CD1c-positive myeloid dendritic cell (primary cell): Measurements from ENCODE around the gene ARHGEF33.
A peak's percentile ranks its signal among the peaks of the same experiment; 100 is the strongest.
"Not testable (repeated sequence)": the region's sequence is repeated elsewhere in the genome, so short reads cannot be mapped to it uniquely, and the experiment has no call there.

Source experiments
- DNase-seq: peaks from one replicate; pipeline ENCODE4 v3.0.0-alpha.2; 2016; ENCODE audit errors: extremely low spot score

The ARHGEF33 gene

GRCh38 chr2:38909872-38910271 is 20.2 kb downstream of the ARHGEF33 start:
- DNase-seq, result no peak

- DNase-seq, result no peak
These were observed 21.5 kb downstream of the ARHGEF33 start for GRCh38 chr2:38911191-38911590.

GRCh38 chr2:38912619-38913018 is 22.9 kb downstream of the ARHGEF33 start:
- no peak for DNase-seq

GRCh38 chr2:38922389-38922788 is 32.7 kb downstream of the ARHGEF33 start:
- no peak for DNase-seq

- no peak for DNase-seq
These were observed 33.2 kb downstream of the ARHGEF33 start for GRCh38 chr2:38922902-38923301.

GRCh38 chr2:38925982-38926381 is 36.3 kb downstream of the ARHGEF33 start:
- DNase-seq, result no peak

GRCh38 chr2:38930600-38930999 is 40.9 kb downstream of the ARHGEF33 start:
- no peak for DNase-seq

GRCh38 chr2:38932586-38932985 is 42.9 kb downstream of the ARHGEF33 start:
- no peak for DNase-seq

- DNase-seq, result no peak
These were observed 44.0 kb downstream of the ARHGEF33 start for GRCh38 chr2:38933653-38934052.

- no peak for DNase-seq
These were observed 45.1 kb downstream of the ARHGEF33 start for GRCh38 chr2:38934742-38935141.

- DNase-seq, result no peak
These were observed 46.0 kb downstream of the ARHGEF33 start for GRCh38 chr2:38935568-38936172.

- not testable (repeated sequence) for DNase-seq
These were observed 46.8 kb downstream of the ARHGEF33 start for GRCh38 chr2:38936516-38936915.

GRCh38 chr2:38937548-38937947 is 47.9 kb downstream of the ARHGEF33 start:
- no peak for DNase-seq

- no peak for DNase-seq
These were observed 51.1 kb downstream of the ARHGEF33 start for GRCh38 chr2:38940746-38941145.

GRCh38 chr2:38943784-38944183 is 54.1 kb downstream of the ARHGEF33 start:
- DNase-seq, result no peak

GRCh38 chr2:38945372-38945771 is 55.7 kb downstream of the ARHGEF33 start:
- DNase-seq, result no peak

GRCh38 chr2:38945911-38946310 is 56.2 kb downstream of the ARHGEF33 start:
- peak; percentile 13 for DNase-seq

GRCh38 chr2:38947241-38948239 is 57.9 kb downstream of the ARHGEF33 start:
- peak; percentile 69 for DNase-seq

GRCh38 chr2:38948387-38948882 is 58.8 kb downstream of the ARHGEF33 start:
- no peak for DNase-seq

- DNase-seq, result no peak
These were observed 59.3 kb downstream of the ARHGEF33 start for GRCh38 chr2:38948995-38949394.

GRCh38 chr2:38951766-38952165 is 62.1 kb downstream of the ARHGEF33 start:
- no peak for DNase-seq

- DNase-seq, result no peak
These were observed 68.3 kb downstream of the ARHGEF33 start for GRCh38 chr2:38957972-38958371.

GRCh38 chr2:38959466-38959865 is 69.8 kb downstream of the ARHGEF33 start:
- no peak for DNase-seq
